ENCODE results near the gene RIPK1.

DNA sequence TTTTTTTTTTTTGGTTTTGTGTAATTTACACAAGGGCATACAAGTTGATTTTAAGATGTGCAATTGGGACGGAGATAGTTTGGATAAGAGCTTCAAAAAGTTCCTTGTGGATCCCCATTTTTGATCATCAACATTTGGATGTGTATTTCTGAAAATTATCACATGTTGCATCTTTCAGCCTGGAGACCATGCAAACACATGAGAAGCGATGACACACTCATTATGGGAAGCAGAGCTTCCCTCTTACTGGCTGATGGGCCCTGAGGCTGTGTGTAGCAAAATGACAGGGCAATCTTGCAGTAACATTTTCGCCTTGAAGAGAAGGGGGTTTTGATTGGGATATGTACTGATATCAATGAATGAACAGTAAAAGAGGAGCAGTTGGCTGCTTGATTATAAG lies 22.0 kb upstream of the RIPK1 start:
- no peak for TF ChIP-seq EZH2phosphoT487 (conservative IDR thresholded peaks at IDR 0.05; ENCODE audit: low read length)
- TF ChIP-seq, protein P1, sequence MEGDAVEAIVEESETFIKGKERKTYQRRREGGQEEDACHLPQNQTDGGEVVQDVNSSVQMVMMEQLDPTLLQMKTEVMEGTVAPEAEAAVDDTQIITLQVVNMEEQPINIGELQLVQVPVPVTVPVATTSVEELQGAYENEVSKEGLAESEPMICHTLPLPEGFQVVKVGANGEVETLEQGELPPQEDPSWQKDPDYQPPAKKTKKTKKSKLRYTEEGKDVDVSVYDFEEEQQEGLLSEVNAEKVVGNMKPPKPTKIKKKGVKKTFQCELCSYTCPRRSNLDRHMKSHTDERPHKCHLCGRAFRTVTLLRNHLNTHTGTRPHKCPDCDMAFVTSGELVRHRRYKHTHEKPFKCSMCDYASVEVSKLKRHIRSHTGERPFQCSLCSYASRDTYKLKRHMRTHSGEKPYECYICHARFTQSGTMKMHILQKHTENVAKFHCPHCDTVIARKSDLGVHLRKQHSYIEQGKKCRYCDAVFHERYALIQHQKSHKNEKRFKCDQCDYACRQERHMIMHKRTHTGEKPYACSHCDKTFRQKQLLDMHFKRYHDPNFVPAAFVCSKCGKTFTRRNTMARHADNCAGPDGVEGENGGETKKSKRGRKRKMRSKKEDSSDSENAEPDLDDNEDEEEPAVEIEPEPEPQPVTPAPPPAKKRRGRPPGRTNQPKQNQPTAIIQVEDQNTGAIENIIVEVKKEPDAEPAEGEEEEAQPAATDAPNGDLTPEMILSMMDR (IDR thresholded peaks at IDR 0.05; ENCODE audit: insufficient read depth, low read length, poor library complexity, severe bottlenecking), result no peak

Data from SU-DHL-6 (cell line).